Ascending aorta (tissue), 2 donors: ENCODE data around the gene HPGD. TPM values are rescaled to one million over a fixed set of nuclear protein-coding genes. Genes with fewer than 3 reads are reported as not detected.

Source experiments
- DNase-seq, 2 donors: peaks; one replicate each; pipeline ENCODE4 v3.0.0-alpha.2; 2019; ENCODE audit warnings: low spot score in 2 of 2
- H3K27ac ChIP-seq, 2 donors: fragments of 200-600 bp; sonication (generic); one replicate each; pipeline ENCODE4 v1.5.1; 2016 to 2017; ENCODE audit warnings: mild to moderate bottlenecking in 1 of 2
- H3K27me3 ChIP-seq: fragments of 200-600 bp; sonication (generic); one replicate; pipeline ENCODE4 v1.5.1; 2017
- H3K36me3 ChIP-seq, 2 donors: fragments of 200-600 bp; sonication (generic); one replicate each; pipeline ENCODE4 v1.5.1; 2016
- H3K4me1 ChIP-seq, 2 donors: fragments of 200-600 bp; sonication (generic); one replicate each; pipeline ENCODE4 v1.5.1; 2016 to 2017; ENCODE audit warnings: mild to moderate bottlenecking in 1 of 2
- H3K4me3 ChIP-seq, 2 donors: fragments of 200-600 bp; sonication (generic); one replicate each; pipeline ENCODE4 v1.5.1; 2016 to 2017; ENCODE audit warnings: mild to moderate bottlenecking in 1 of 2
- H3K9me3 ChIP-seq, 2 donors: fragments of 200-600 bp; sonication (generic); one replicate each; pipeline ENCODE4 v1.5.1; 2016
- CTCF ChIP-seq, 3 experiments: fragments of 200-600 bp in 2 of 3; fragments of 450-650 bp in 1 of 3; sonication (generic) in 2 of 3; IDR thresholded peaks; one replicate each; pipeline ENCODE4 v1.5.1; 2016 to 2019; ENCODE audit warnings: antibody characterized with exemption in 3 of 3, mild to moderate bottlenecking in 1 of 3, moderate library complexity in 1 of 3
- intact Hi-C: fragments of 100-400 bp; cut with DNase I; formaldehyde crosslinking; loops from one replicate; pipeline ENCODE4 v1.15.1; 2023
- total RNA-seq: library from RNA; depleted of rRNA; stranded (reverse); fragments of >200 nt; gene quantifications from one replicate; pipeline ENCODE4 v1.1.0, GENCODE V29; 2016

The HPGD gene
- total RNA-seq, 1 donor from 2014 or later: 4.2 TPM

- Histone ChIP-seq H3K36me3 (no peaks in the 10 kb centered on the region), H3K4me3 (no peak overlapping the region), H3K27ac (no peak overlapping the region), H3K4me1 (peaks cover 0 to 4% of the 10 kb centered on the region in 2 donors), H3K9me3 (no peaks in the 10 kb centered on the region), H3K27me3 (no peaks in the 10 kb centered on the region)
- intact Hi-C loops: no loop called here
- no peak for TF ChIP-seq CTCF (IDR thresholded peaks at IDR 0.05)
- no peak for DNase-seq
Observed at GRCh38 chr4:174460684-174461083, 61.6 kb downstream of the HPGD start.

GRCh38 chr4:174457468-174457867, 64.8 kb downstream of the HPGD start:
- intact Hi-C loops: no loop called here
- no peaks in the 10 kb centered on the region for H3K27me3 ChIP-seq
- H3K27ac ChIP-seq: no peak overlapping the region
- no peak overlapping the region for H3K4me3 ChIP-seq
- H3K36me3 ChIP-seq: no peaks in the 10 kb centered on the region
- H3K9me3 ChIP-seq: no peaks in the 10 kb centered on the region
- no peak for TF ChIP-seq CTCF (IDR thresholded peaks at IDR 0.05)
- DNase-seq: no peak
- H3K4me1 ChIP-seq: peaks cover 0 to 4% of the 10 kb centered on the region in 2 donors

GRCh38 chr4:174454815-174455473, 67.3 kb downstream of the HPGD start:
- DNase-seq: no peak
- Histone ChIP-seq H3K4me3 (no peak overlapping the region), H3K4me1 (peaks cover 0 to 4% of the 10 kb centered on the region in 2 donors), H3K9me3 (no peaks in the 10 kb centered on the region), H3K27ac (no peak overlapping the region), H3K36me3 (no peaks in the 10 kb centered on the region), H3K27me3 (no peaks in the 10 kb centered on the region)
- TF ChIP-seq CTCF (IDR thresholded peaks at IDR 0.05): no peak
- intact Hi-C loops: no loop called here

GRCh38 chr4:174451718-174452296, 70.5 kb downstream of the HPGD start:
- Histone ChIP-seq H3K4me1 (no peaks in the 10 kb centered on the region), H3K27ac (no peak overlapping the region), H3K4me3 (no peak overlapping the region), H3K9me3 (no peaks in the 10 kb centered on the region), H3K36me3 (no peaks in the 10 kb centered on the region), H3K27me3 (no peaks in the 10 kb centered on the region)
- no peak for TF ChIP-seq CTCF (IDR thresholded peaks at IDR 0.05)
- no peak for DNase-seq
- intact Hi-C loops: no loop called here

- no peaks in the 10 kb centered on the region for H3K36me3 ChIP-seq
- DNase-seq: no peak
- no peaks in the 10 kb centered on the region for H3K27me3 ChIP-seq
- no peak overlapping the region for H3K27ac ChIP-seq
- H3K4me3 ChIP-seq: no peak overlapping the region
- H3K4me1 ChIP-seq: no peaks in the 10 kb centered on the region
- H3K9me3 ChIP-seq: no peaks in the 10 kb centered on the region
- TF ChIP-seq CTCF (IDR thresholded peaks at IDR 0.05): no peak
- intact Hi-C loops: no loop called here
Observed at GRCh38 chr4:174450786-174451125, 71.5 kb downstream of the HPGD start.
